ENCODE data around the gene CRCP.

CRCP gene

DNA sequence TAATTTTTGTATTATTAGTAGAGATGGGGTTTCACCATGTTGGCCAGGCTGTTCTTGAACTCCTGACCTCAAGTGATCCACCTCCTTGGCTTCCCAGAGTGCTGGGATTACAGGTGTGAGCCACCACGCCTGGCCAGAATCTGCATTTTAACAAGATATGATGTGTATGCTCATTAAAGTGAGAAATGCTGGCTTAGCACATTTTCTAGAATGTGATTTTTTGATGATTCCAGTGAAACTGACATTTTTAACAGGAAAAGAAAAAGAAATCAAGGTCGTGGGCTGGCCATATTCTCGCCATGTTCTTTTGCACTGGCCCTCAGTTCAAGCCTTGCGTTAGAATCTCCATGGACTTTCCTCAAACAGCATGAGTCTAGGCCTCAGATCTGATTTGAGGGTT lies 72.3 kb downstream of the CRCP start:
- no peak for DNase-seq (ENCODE audit: low read depth)
- H3K4me3 ChIP-seq (ENCODE audit: low read depth, low read length): no peak overlapping the region
- TF ChIP-seq, protein P1, sequence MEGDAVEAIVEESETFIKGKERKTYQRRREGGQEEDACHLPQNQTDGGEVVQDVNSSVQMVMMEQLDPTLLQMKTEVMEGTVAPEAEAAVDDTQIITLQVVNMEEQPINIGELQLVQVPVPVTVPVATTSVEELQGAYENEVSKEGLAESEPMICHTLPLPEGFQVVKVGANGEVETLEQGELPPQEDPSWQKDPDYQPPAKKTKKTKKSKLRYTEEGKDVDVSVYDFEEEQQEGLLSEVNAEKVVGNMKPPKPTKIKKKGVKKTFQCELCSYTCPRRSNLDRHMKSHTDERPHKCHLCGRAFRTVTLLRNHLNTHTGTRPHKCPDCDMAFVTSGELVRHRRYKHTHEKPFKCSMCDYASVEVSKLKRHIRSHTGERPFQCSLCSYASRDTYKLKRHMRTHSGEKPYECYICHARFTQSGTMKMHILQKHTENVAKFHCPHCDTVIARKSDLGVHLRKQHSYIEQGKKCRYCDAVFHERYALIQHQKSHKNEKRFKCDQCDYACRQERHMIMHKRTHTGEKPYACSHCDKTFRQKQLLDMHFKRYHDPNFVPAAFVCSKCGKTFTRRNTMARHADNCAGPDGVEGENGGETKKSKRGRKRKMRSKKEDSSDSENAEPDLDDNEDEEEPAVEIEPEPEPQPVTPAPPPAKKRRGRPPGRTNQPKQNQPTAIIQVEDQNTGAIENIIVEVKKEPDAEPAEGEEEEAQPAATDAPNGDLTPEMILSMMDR (IDR thresholded peaks at IDR 0.05; ENCODE audit: low read depth, low read length, missing control alignments): no peak

DNA sequence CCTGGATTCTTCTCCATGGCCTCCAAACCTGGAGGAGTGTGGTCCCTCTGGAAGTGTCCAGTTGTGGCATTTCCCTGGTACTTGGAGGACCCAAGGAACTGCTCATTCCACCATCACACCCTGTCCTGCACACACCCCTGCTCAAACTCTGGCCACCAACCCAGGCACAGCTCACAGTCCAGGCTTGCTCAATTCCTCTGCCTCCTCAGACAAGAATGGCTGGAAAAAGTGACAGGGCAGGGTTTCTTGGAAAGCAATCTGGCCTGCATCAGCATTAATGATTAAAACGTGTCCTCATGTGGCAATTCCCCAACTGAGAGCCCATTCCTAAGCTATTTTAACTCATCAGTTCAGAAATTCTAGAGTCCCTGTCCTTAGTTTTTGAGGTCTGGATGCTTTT lies 73.3 kb downstream of the CRCP start:
- H3K4me3 ChIP-seq (ENCODE audit: low read depth, low read length): no peak overlapping the region
- TF ChIP-seq, protein P1 (IDR thresholded peaks at IDR 0.05; ENCODE audit: low read depth, low read length, missing control alignments): no peak
- no peak for DNase-seq (ENCODE audit: low read depth)

GRCh38 chr7:66188645-66189044 lies 74.0 kb downstream of the CRCP start:
- TF ChIP-seq, protein P1 (IDR thresholded peaks at IDR 0.05; ENCODE audit: low read depth, low read length, missing control alignments): no peak

DNA sequence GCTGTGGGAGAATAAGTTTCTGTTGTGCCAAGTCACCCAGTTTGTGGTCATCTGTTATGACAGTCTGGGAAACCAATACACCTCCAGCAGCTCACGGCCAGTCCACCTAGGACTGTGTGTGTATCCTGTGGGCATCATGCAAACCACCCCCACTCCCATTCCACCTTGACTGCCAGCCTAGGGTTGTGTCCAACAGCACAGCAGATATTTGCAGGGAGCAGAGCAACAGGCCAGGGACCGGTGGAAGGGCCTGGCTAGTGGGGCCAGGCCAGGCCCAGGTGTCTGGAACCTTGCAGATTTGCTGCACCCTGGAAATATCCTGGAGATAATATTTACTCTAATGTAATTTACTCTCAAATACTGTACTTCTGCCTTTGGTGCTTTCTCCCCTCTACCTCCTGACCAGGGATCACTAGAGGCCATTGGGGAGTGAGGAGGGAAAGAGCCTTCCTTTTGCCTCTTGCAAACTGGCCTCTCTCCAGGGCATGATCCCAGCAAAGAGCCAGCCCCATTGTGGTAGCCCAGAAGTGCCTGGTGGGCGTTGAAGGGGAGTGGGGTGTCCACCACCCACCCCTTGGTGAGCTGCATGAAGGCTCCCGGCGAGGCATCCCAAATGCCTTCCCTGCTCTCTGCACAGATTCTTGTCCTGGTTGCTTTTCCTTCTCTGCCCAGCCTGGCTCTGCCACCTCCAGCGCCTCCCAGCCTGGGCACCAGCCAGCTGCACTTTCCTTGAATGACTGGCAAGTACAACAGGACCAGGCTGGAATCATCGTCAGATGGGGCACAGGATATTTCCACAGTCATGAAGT lies 75.3 kb downstream of the CRCP start:
- no peak for DNase-seq (ENCODE audit: low read depth)
- no peak overlapping the region for H3K4me3 ChIP-seq (ENCODE audit: low read depth, low read length)
- TF ChIP-seq, protein P1 (IDR thresholded peaks at IDR 0.05; ENCODE audit: low read depth, low read length, missing control alignments): no peak

More at GRCh38 chr7:66188645-66189044, 74.0 kb downstream of the CRCP start:
- H3K4me3 ChIP-seq (ENCODE audit: low read depth, low read length): no peak overlapping the region
- no peak for DNase-seq (ENCODE audit: low read depth)

GRCh38 chr7:66190504-66190857 lies 75.8 kb downstream of the CRCP start:
- TF ChIP-seq, protein P1 (IDR thresholded peaks at IDR 0.05; ENCODE audit: low read depth, low read length, missing control alignments): no peak
- no peak for DNase-seq (ENCODE audit: low read depth)
- H3K4me3 ChIP-seq (ENCODE audit: low read depth, low read length): no peak overlapping the region

GRCh38 chr7:66193146-66193725 lies 78.6 kb downstream of the CRCP start:
- no peak overlapping the region for H3K4me3 ChIP-seq (ENCODE audit: low read depth, low read length)
- DNase-seq (ENCODE audit: low read depth): no peak
- TF ChIP-seq, protein P1 (IDR thresholded peaks at IDR 0.05; ENCODE audit: low read depth, low read length, missing control alignments): no peak

Measured in GM12864 (cell line).